Pons (tissue), 1 donor: Measurements from ENCODE around the gene PHF19.

Source experiments
- DNase-seq: peaks from one replicate; pipeline ENCODE4 v3.0.0-alpha.2; 2016; ENCODE audit warnings: low spot score

Gene PHF19

GRCh38 chr9:120876842-120877240 is at the start of gene PHF19:
Gene PHF19, minus strand, starts transcription at chr9:120877188. Its CDS starts 2,447 bp downstream, at chr9:120874741.
- no peak for DNase-seq

- no peak for DNase-seq
These were observed 49.5 kb upstream of the PHF19 start, which contains the start of gene TRAF1 for GRCh38 chr9:120926397-120926928. Gene TRAF1, minus strand, starts transcription at chr9:120926796. Its CDS starts 721 bp downstream, at chr9:120926075.

GRCh38 chr9:120925535-120926396 is 48.8 kb upstream of the PHF19 start:
- no peak for DNase-seq

- DNase-seq = no peak
These were observed 47.9 kb upstream of the PHF19 start for GRCh38 chr9:120924698-120925534.

GRCh38 chr9:120923620-120924328 is 46.8 kb upstream of the PHF19 start:
- DNase-seq = no peak

GRCh38 chr9:120922404-120923195 is 45.6 kb upstream of the PHF19 start:
- no peak for DNase-seq

GRCh38 chr9:120921661-120922181 is 44.7 kb upstream of the PHF19 start:
- no peak for DNase-seq

- DNase-seq = no peak
These were observed 43.8 kb upstream of the PHF19 start for GRCh38 chr9:120920806-120921178.

- DNase-seq = no peak
These were observed 43.1 kb upstream of the PHF19 start for GRCh38 chr9:120919843-120920805.

- no peak for DNase-seq
These were observed 42.2 kb upstream of the PHF19 start for GRCh38 chr9:120918931-120919842.

- DNase-seq = no peak
These were observed 41.2 kb upstream of the PHF19 start for GRCh38 chr9:120917929-120918762.

GRCh38 chr9:120916991-120917880 is 40.2 kb upstream of the PHF19 start:
- DNase-seq = no peak

- DNase-seq = peak; percentile 50
These were observed 39.6 kb upstream of the PHF19 start for GRCh38 chr9:120916588-120916987.

- DNase-seq = peak; percentile 63
These were observed 39.0 kb upstream of the PHF19 start for GRCh38 chr9:120915854-120916470.

GRCh38 chr9:120914953-120915352 is 38.0 kb upstream of the PHF19 start:
- no peak for DNase-seq

GRCh38 chr9:120914396-120914795 is 37.4 kb upstream of the PHF19 start:
- DNase-seq = peak; percentile 92
